Epithelial cell of alveolus of lung (primary cell): Measurements from ENCODE around the gene CD7. TPM values are rescaled to one million over a fixed set of nuclear protein-coding genes. Genes with fewer than 3 reads are reported as not detected.

Experiments used
- total RNA-seq: library from RNA; depleted of rRNA; stranded (reverse); fragments of >200 nt; gene quantifications from 2 replicates; pipeline ENCODE4 v1.2.1, GENCODE V29; 2015

The CD7 gene
- 2.2 and 14.8 TPM in 2 replicates for total RNA-seq

DNA sequence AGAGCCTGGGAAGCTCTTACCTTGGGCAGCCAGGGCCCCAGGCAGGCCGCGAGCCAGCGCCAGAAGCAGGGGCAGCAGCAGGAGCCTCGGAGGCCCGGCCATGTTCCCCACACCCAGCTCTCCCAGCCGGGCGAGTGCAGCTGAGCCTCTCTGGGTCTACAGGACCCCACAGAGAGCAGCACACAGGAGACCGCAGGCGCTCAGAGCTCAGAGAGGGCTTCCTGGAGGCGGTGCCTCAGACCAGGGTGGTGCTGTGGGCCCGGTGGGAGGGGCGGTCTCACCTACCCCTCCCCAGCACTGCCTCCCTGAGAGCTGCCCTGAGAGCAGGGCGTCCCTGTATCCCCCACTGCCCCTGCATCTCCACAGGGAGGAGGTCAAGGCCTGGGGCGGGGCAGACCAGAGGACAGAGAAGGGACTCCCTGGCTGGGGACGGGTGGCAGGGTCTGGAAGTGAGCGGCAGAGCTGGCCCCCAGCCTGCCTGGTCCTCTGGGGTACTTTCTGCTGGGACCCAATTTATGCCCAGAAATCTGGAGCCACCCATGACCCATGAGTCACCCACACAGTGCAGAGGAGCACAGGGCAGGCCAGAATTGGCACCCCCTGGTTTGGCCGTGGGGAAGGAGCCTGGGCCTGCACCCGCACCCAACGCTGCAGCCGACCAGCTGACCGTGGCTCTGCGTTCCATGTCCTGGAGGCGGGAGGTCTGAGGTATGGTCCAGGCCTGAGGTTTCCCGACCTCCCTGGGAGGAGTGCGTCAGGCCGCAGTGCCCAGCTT, at the start of gene CD7:
Gene CD7 (minus strand): TSS at position 215 of the 775 bp plus-strand sequence. CDS start 113 bp downstream, at position 102.

GRCh38 chr17:82358465-82359350, 41.3 kb upstream of the CD7 start, which contains the start of gene TEX19:
Gene TEX19, plus strand, starts transcription at chr17:82359247. Its CDS starts 2,904 bp downstream, at chr17:82362151.

DNA sequence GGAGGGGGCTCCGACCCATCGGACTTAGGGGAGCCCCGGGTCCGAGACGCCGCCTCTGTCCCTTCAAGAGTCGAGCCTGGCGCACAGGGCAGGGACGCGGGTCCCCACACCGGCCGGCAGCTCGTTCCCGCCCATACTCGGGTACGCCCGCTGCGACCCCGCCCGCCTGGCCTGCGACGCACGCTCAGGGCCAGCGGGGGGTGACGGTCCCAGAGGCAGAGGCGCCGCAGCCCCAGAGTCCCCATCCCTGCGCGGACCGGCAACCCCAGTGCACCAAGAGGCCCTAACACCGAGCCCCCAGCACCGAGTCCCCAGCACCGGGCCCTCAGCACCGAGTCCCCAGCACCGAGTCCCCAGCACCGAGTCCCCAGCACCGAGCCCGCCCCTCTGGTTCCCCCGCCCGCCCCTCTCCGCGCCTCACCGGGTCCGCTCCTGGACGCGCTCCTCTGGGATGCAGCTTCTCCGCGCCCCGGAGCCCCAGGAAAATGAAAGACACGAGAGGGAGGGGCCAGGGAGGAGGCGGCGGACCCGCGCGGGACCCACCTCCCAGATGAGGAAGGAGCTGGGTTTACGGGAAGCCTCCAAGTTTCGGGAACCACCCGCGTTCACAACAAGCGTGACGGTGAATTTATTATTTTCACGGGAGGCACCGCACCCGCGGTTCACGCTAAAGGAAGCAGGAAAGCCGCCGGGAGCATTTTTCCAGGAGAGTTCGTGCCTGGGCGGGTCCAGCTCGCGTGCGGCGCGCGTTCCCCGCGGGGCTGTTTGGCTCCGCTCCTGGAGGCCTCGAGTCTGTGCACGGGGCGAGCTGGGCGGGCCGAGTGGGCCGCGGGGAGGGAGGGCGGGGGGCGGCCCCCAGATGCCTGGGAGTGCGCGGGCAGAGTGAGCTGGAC, 16.1 kb upstream of the CD7 start, which contains the start of gene SECTM1:
Gene SECTM1 (minus strand): TSS at position 488 of the 893 bp plus-strand sequence. CDS start 6,526 bp downstream, outside the sequence.

DNA sequence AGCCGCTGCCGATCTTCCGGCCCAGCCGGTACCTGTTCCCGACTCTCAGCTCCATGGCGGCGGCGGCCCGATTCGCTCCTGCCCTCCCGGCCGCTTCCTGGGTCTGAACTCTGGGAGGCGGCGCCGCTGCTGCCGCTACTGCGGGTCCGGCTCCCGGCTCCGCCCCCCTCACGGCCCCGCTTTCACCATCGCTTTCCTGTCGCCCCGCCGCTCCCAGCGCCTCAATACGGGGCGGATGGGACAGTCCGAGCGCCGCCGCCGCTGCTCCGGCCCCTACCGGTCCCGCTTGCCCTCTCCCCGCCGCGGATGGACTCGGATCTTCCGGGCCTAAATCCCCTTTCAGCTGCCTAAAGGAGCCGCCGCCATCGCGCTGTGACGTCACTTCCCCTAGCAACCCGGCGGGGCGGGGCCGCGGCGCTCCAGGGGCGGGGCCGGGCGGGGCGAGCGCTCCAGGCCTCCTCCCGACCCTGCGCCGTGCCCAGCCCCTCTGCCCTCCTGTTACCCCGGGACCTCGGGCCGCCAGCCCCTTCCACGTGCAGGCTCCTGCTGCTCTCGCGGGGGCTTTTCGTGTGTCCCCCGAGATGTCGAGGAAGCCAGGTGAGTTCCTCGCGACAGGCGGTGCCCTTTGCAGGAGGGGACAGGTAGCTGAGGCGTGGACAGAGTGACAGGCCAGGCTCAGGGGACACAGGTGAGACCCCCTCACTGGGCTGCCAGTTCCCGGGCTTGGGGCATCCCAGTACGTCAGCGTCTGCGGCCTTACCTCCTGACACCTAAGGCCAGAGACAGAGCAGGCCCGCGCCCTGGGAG, 43.9 kb downstream of the CD7 start, which contains the start of gene CSNK1D:
Gene CSNK1D (minus strand): TSS at position 374 of the 807 bp plus-strand sequence. CDS start 319 bp downstream, at position 55.

Other genes starting within 250 kb of the CD7 start
- gene FASN, start 219.4 kb downstream of the CD7 start, total RNA-seq = 57.2 and 289 TPM in 2 replicates
- 6.9 and 16.5 TPM in 2 replicates for gene CCDC57, start 104.8 kb downstream of the CD7 start, total RNA-seq
- 224 and 509 TPM in 2 replicates for gene SLC16A3, start 88.6 kb downstream of the CD7 start, total RNA-seq
- 41.8 and 136 TPM in 2 replicates for gene CSNK1D, start 43.9 kb downstream of the CD7 start, total RNA-seq
- 4.9 and 21.3 TPM in 2 replicates for gene SECTM1, start 16.2 kb upstream of the CD7 start, total RNA-seq
- gene TEX19, start 41.6 kb upstream of the CD7 start, total RNA-seq = not detected in 2 replicates
- gene UTS2R, start 54.2 kb upstream of the CD7 start, total RNA-seq = 0.13 and 0.88 TPM in 2 replicates
- gene HEXD, start 100.7 kb upstream of the CD7 start, total RNA-seq = 10.6 and 15.3 TPM in 2 replicates
- 34.5 and 55.1 TPM in 2 replicates for gene OGFOD3, start 101.0 kb upstream of the CD7 start, total RNA-seq
- gene CYBC1, start 133.1 kb upstream of the CD7 start, total RNA-seq = 57.3 and 126 TPM in 2 replicates
- 50.0 and 90.9 TPM in 2 replicates for gene NARF, start 141.1 kb upstream of the CD7 start, total RNA-seq
- gene FOXK2, start 202.1 kb upstream of the CD7 start, total RNA-seq = 27.9 and 30.9 TPM in 2 replicates